Activated CD8-positive, alpha-beta T cell treated with anti-CD3 and anti-CD28 coated beads for 36 hours (primary cell): ENCODE measurements around the gene FAM50A. TPM values are rescaled to one million over a fixed set of nuclear protein-coding genes. Genes with fewer than 3 reads are reported as not detected.

Experiments
- ATAC-seq: fragments of 200-7000 bp; cut with Tn5 transposase; one replicate; pipeline ENCODE4 v1.10.0; 2021; ENCODE audit warnings: mild to moderate bottlenecking, moderate library complexity
- CTCF ChIA-PET: fragments of 350-600 bp; sonication (Branson Sonifier 250); formaldehyde crosslinking; loops from one replicate; lab custom pipeline; 2021; ENCODE audit warnings: antibody characterized with exemption; lab: Charles Lee
- POLR2A ChIA-PET: fragments of 350-600 bp; sonication (Branson Sonifier 250); formaldehyde crosslinking; loops from one replicate; lab custom pipeline; 2021; ENCODE audit warnings: antibody characterized with exemption; lab: Charles Lee
- DNase-seq: peaks from one replicate; pipeline ENCODE4 v3.0.0-alpha.2; 2020
- H3K27ac Mint-ChIP-seq: one replicate; pipeline ENCODE4 v1.8.0; 2021; ENCODE audit warnings: mild to moderate bottlenecking, mixed read lengths
- H3K27me3 Mint-ChIP-seq: one replicate; pipeline ENCODE4 v1.8.0; 2021; ENCODE audit warnings: mixed read lengths
- H3K36me3 Mint-ChIP-seq: one replicate; pipeline ENCODE4 v1.8.0; 2021; ENCODE audit warnings: low read depth, mixed read lengths
- H3K4me1 Mint-ChIP-seq: one replicate; pipeline ENCODE4 v1.8.0; 2021; ENCODE audit warnings: low read depth, mixed read lengths
- H3K4me3 Mint-ChIP-seq: one replicate; pipeline ENCODE4 v1.8.0; 2021; ENCODE audit warnings: mild to moderate bottlenecking, moderate library complexity, mixed read lengths
- H3K9me3 Mint-ChIP-seq: one replicate; pipeline ENCODE4 v1.8.0; 2021; ENCODE audit warnings: mixed read lengths
- intact Hi-C: fragments of 100-400 bp; cut with micrococcal nuclease; formaldehyde crosslinking; loops from one replicate; pipeline ENCODE4 v1.10.0; 2022
- total RNA-seq, 2 experiments: library from RNA; stranded (reverse); gene quantifications; one replicate each; pipeline ENCODE4 v1.2.3, GENCODE V29; 2021
- TF ChIP-seq, protein P1 (sequence below): fragments of 200-600 bp; IDR thresholded peaks from one replicate; pipeline ENCODE4 v1.8.0; 2022; ENCODE audit warnings: antibody characterized with exemption, mild to moderate bottlenecking

The FAM50A gene
- total RNA-seq, 2 experiments from 2014 or later: 43.6 to 47.5 TPM

DNA sequence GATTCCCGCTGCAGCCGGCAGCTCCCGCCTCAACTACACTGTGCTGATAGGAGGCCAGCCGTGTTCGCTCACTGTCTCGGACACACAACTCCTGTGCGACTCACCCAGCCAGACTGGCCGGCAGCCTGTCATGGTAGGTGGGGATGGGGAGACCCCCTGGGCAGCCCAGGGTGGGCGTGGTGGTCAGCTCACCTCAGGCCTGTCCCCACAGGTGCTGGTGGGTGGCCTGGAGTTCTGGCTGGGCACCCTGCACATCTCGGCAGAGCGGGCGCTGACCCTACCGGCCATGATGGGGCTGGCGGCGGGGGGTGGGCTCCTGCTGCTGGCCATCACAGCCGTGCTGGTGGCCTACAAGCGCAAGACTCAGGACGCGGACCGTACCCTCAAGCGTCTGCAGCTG is 23.6 kb downstream of the FAM50A start:
- POLR2A ChIA-PET: interaction anchor here (0.9 kb wide), 1 partner anchor 22 kb away, joined by 3 read pairs; no protein-coding TSS in a partner anchor
- Mint-ChIP-seq H3K4me3 (no peak overlapping the region), H3K27me3 (no peaks in the 10 kb centered on the region), H3K4me1 (no peaks in the 10 kb centered on the region), H3K9me3 (no peaks in the 10 kb centered on the region), H3K36me3 (no peaks in the 10 kb centered on the region), H3K27ac (no peak overlapping the region)
- CTCF ChIA-PET: no interaction called here
- intact Hi-C loops: no loop called here
- TF ChIP-seq, protein P1, sequence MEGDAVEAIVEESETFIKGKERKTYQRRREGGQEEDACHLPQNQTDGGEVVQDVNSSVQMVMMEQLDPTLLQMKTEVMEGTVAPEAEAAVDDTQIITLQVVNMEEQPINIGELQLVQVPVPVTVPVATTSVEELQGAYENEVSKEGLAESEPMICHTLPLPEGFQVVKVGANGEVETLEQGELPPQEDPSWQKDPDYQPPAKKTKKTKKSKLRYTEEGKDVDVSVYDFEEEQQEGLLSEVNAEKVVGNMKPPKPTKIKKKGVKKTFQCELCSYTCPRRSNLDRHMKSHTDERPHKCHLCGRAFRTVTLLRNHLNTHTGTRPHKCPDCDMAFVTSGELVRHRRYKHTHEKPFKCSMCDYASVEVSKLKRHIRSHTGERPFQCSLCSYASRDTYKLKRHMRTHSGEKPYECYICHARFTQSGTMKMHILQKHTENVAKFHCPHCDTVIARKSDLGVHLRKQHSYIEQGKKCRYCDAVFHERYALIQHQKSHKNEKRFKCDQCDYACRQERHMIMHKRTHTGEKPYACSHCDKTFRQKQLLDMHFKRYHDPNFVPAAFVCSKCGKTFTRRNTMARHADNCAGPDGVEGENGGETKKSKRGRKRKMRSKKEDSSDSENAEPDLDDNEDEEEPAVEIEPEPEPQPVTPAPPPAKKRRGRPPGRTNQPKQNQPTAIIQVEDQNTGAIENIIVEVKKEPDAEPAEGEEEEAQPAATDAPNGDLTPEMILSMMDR: no peak
- no peak for ATAC-seq
- no peak for DNase-seq

DNA sequence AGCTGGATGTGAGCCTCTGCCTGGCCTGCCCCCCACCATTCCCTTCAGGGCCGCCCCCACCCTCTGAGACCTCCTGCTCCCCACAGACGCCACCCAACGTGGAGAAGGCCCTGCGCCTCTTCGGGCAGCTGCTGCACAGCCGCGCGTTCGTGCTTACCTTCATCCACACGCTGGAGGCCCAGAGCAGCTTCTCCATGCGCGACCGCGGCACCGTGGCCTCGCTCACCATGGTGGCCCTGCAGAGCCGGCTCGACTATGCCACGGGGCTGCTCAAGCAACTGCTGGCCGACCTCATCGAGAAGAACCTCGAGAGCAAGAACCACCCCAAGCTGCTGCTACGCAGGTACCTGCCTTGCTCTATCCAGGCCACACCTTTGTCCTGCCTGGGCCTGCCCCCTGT is 24.3 kb downstream of the FAM50A start:
- no peaks in the 10 kb centered on the region for H3K4me1 Mint-ChIP-seq
- DNase-seq (no peak), ATAC-seq (no peak)
- intact Hi-C loops: no loop called here
- H3K36me3 Mint-ChIP-seq: peaks cover 2% of the 10 kb centered on the region
- H3K27me3 Mint-ChIP-seq: no peaks in the 10 kb centered on the region
- TF ChIP-seq, protein P1: no peak
- H3K27ac Mint-ChIP-seq: no peak overlapping the region
- POLR2A ChIA-PET: interaction anchor here (0.8 kb wide), 1 partner anchor 85 kb away, joined by 3 read pairs; no protein-coding TSS in a partner anchor
- H3K9me3 Mint-ChIP-seq: no peaks in the 10 kb centered on the region
- no peak overlapping the region for H3K4me3 Mint-ChIP-seq
- CTCF ChIA-PET: no interaction called here

DNA sequence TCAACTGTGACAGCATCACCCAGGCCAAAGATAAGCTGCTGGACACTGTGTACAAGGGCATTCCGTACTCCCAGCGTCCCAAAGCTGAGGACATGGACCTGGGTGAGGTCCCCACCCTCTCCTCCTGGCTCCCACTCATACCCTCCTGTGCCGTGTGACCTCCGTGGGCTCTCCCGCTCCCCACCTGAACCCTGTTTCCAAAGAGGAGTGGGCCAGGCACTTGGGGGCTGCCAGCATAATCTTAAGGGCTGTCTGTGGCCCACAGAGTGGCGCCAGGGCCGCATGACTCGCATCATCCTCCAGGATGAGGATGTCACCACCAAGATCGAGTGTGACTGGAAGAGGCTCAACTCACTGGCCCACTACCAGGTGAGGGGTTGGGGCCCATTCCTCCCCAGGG is 25.2 kb downstream of the FAM50A start:
- Mint-ChIP-seq H3K4me3 (no peak overlapping the region), H3K36me3 (peaks cover 2% of the 10 kb centered on the region), H3K27ac (no peak overlapping the region), H3K4me1 (no peaks in the 10 kb centered on the region), H3K9me3 (no peaks in the 10 kb centered on the region), H3K27me3 (no peaks in the 10 kb centered on the region)
- ATAC-seq (no peak), DNase-seq (no peak)
- ChIA-PET POLR2A (no interaction called here), CTCF (no interaction called here)
- intact Hi-C loops: no loop called here
- TF ChIP-seq, protein P1: no peak

DNA sequence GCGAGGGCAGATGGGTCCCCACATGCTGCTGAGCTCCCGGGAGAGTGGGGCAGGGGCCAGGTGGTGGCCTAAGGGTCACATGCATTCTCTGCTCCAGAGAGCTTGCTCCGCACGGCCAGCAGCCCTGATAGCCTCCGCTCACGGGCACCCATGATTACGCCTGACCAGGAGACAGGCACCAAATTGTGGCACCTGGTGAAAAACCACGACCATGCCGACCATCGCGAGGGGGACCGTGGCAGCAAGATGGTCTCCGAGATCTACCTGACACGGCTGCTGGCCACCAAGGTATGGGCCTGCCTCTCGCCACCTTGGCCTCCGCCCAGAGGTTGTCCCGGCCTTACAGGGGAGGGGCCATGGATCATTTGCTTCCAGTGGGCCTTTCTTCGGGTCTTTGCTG is 25.9 kb downstream of the FAM50A start:
- Mint-ChIP-seq H3K4me1 (no peaks in the 10 kb centered on the region), H3K4me3 (no peak overlapping the region), H3K27me3 (no peaks in the 10 kb centered on the region), H3K9me3 (no peaks in the 10 kb centered on the region), H3K36me3 (peaks cover 2% of the 10 kb centered on the region), H3K27ac (no peak overlapping the region)
- CTCF ChIA-PET: no interaction called here
- no peak for ATAC-seq
- intact Hi-C loops: no loop called here
- TF ChIP-seq, protein P1: no peak
- DNase-seq: no peak
- POLR2A ChIA-PET: no interaction called here

DNA sequence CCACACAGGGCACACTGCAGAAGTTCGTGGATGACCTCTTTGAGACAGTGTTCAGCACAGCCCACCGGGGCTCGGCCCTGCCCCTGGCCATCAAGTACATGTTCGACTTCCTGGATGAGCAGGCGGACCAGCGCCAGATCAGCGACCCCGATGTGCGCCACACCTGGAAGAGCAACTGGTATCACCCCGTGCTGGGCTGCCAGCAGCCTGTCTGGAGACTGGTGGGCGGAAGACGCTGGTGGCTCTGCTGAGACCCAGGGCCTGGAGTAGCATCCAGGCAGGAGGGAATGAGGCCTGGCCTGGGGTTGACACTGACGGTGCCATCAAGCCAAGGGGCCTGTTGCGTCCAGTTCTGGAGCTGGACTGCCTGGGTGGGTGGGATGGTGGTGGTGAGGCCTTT is 26.5 kb downstream of the FAM50A start:
- ATAC-seq: no peak
- TF ChIP-seq, protein P1: no peak
- intact Hi-C loops: no loop called here
- Mint-ChIP-seq H3K27ac (no peak overlapping the region), H3K36me3 (peaks cover 2% of the 10 kb centered on the region), H3K27me3 (no peaks in the 10 kb centered on the region), H3K9me3 (no peaks in the 10 kb centered on the region), H3K4me3 (no peak overlapping the region), H3K4me1 (peaks cover 1% of the 10 kb centered on the region)
- no peak for DNase-seq
- CTCF ChIA-PET: no interaction called here
- POLR2A ChIA-PET: no interaction called here
